Kidney epithelial cell (primary cell): ENCODE results near the gene NECTIN1. TPM values are rescaled to one million over a fixed set of nuclear protein-coding genes. Genes with fewer than 3 reads are reported as not detected.

Source experiments
- DNase-seq: peaks from one replicate; pipeline ENCODE4 v3.0.0-alpha.2; 2010; ENCODE audit warnings: low read depth
- H3K27me3 ChIP-seq: 2 replicates; pipeline ENCODE4 v1.6.0; 2011; ENCODE audit warnings: low read length; ENCODE audit not compliant: control insufficient read depth, insufficient read depth
- H3K36me3 ChIP-seq: 2 replicates; pipeline ENCODE4 v1.5.1; 2011; ENCODE audit warnings: low read length; ENCODE audit not compliant: control insufficient read depth, insufficient read depth
- H3K4me3 ChIP-seq: 2 replicates; pipeline ENCODE4 v1.5.1; 2011; ENCODE audit warnings: low read depth, mild to moderate bottlenecking, control low read depth, low read length
- CTCF ChIP-seq: IDR thresholded peaks from 2 replicates; pipeline ENCODE4 v1.5.1; 2011; ENCODE audit warnings: mild to moderate bottlenecking, moderate library complexity, low read length, control low read depth, inconsistent platforms; ENCODE audit not compliant: insufficient read depth, poor library complexity, severe bottlenecking
- total RNA-seq: library from RNA; depleted of rRNA; stranded (reverse); fragments of >200 nt; gene quantifications from 2 replicates; pipeline ENCODE4 v1.2.3, GENCODE V29; 2015

NECTIN1 gene
- total RNA-seq, 1 donor from 2014 or later, result 15.0 TPM

- no peaks in the 10 kb centered on the region for H3K27me3 ChIP-seq
- H3K4me3 ChIP-seq, result no peak overlapping the region
- no peak for TF ChIP-seq CTCF
- peak; percentile 94 for DNase-seq
- H3K36me3 ChIP-seq, result no peaks in the 10 kb centered on the region
Observed at GRCh38 chr11:119615003-119615881, 113.8 kb downstream of the NECTIN1 start.

GRCh38 chr11:119614222-119615002 is 114.6 kb downstream of the NECTIN1 start:
- H3K27me3 ChIP-seq, result no peaks in the 10 kb centered on the region
- H3K4me3 ChIP-seq, result no peak overlapping the region
- no peaks in the 10 kb centered on the region for H3K36me3 ChIP-seq
- no peak for TF ChIP-seq CTCF
- no peak for DNase-seq

GRCh38 chr11:119612814-119613213 is 116.2 kb downstream of the NECTIN1 start:
- peaks cover 2% of the 10 kb centered on the region for H3K27me3 ChIP-seq
- no peaks in the 10 kb centered on the region for H3K36me3 ChIP-seq
- TF ChIP-seq CTCF, result no peak
- DNase-seq, result no peak
- H3K4me3 ChIP-seq, result no peak overlapping the region

- DNase-seq, result no peak
- Histone ChIP-seq H3K27me3 (peaks cover 2% of the 10 kb centered on the region), H3K4me3 (no peak overlapping the region), H3K36me3 (no peaks in the 10 kb centered on the region)
- TF ChIP-seq CTCF, result no peak
Observed at GRCh38 chr11:119610836-119611426, 118.1 kb downstream of the NECTIN1 start.

- TF ChIP-seq CTCF, result no peak
- peaks cover 2% of the 10 kb centered on the region for H3K27me3 ChIP-seq
Observed at GRCh38 chr11:119608781-119609180, 120.2 kb downstream of the NECTIN1 start.

More at GRCh38 chr11:119608781-119609180, 120.2 kb downstream of the NECTIN1 start:
- Histone ChIP-seq H3K36me3 (no peaks in the 10 kb centered on the region), H3K4me3 (no peak overlapping the region)
- no peak for DNase-seq
